Keratinocyte (primary cell): Measurements from ENCODE around the gene SKAP1.

Source experiments
- EZH2 ChIP-seq: IDR thresholded peaks from one replicate; pipeline ENCODE4 v1.6.1; 2012; ENCODE audit warnings: inconsistent platforms, mild to moderate bottlenecking, low read length, moderate library complexity
- TF ChIP-seq, protein P1 (sequence below), 3 experiments: IDR thresholded peaks in 1 of 3; conservative IDR thresholded peaks in 1 of 3; optimal IDR thresholded peaks in 1 of 3; 2 replicates in 2 of 3; 3 replicates in 1 of 3; pipeline versions ENCODE3 to v1.5.1; 2011; ENCODE audit warnings: low read length in 3 of 3, mild to moderate bottlenecking in 3 of 3, moderate library complexity in 2 of 3, control low read depth in 1 of 3, inconsistent platforms in 1 of 3; ENCODE audit not compliant: insufficient read depth in 2 of 3; ENCODE audit errors: extremely low read depth in 1 of 3

DNA sequence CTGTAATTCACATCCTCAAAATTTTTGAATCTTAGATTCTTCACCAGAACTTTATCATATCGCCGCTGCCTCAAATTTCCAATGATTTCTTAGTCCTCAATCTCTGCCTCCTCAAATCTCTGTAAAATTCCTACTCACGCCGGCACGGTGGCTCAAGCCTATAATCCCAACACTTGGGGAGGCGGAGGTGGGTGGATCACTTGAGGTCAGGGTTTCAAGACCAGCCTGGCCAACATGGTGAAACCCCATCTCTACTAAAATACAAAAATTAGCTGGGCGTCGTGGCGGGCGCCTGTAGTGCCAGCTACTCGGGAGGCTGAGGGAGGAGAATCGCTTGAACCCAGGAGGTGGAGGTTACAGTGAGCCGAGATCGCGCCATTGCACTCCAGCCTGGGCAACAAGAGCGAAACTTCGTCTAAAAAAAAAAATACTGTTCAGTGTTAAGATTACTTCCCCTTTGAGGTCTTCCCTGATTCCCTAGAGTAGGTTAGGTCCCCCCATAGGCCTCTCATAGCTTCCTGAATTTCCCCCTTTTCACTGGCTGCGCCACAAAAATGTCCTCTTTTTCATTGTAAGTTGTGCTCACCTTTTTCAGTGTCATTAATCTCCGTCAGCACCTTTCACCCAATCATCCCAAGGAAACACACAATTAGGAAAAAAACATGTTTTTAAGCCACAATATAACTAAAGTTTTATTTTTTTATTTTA lies 327.8 kb downstream of the SKAP1 start:
- TF ChIP-seq, protein P1, sequence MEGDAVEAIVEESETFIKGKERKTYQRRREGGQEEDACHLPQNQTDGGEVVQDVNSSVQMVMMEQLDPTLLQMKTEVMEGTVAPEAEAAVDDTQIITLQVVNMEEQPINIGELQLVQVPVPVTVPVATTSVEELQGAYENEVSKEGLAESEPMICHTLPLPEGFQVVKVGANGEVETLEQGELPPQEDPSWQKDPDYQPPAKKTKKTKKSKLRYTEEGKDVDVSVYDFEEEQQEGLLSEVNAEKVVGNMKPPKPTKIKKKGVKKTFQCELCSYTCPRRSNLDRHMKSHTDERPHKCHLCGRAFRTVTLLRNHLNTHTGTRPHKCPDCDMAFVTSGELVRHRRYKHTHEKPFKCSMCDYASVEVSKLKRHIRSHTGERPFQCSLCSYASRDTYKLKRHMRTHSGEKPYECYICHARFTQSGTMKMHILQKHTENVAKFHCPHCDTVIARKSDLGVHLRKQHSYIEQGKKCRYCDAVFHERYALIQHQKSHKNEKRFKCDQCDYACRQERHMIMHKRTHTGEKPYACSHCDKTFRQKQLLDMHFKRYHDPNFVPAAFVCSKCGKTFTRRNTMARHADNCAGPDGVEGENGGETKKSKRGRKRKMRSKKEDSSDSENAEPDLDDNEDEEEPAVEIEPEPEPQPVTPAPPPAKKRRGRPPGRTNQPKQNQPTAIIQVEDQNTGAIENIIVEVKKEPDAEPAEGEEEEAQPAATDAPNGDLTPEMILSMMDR (optimal IDR thresholded peaks at IDR 0.05 in 1 of 3, IDR thresholded peaks at IDR 0.05 in 1 of 3, conservative IDR thresholded peaks at IDR 0.05 in 1 of 3; ENCODE audit: extremely low read depth in 1 of 3, insufficient read depth in 2 of 3, low read length in 3 of 3), result no peak
- TF ChIP-seq EZH2, result no peak
